Nephron progenitor cell (in vitro differentiated cells): Measurements from ENCODE around the gene CNNM2.

Experiments used
- DNase-seq: peaks from one replicate; pipeline ENCODE4 v3.0.0; 2021
- H3K27ac Mint-ChIP-seq: 2 replicates; pipeline ENCODE4 v1.8.0; 2021; ENCODE audit warnings: mild to moderate bottlenecking, moderate library complexity, mixed read lengths
- H3K27me3 Mint-ChIP-seq: 2 replicates; pipeline ENCODE4 v1.8.0; 2021; ENCODE audit warnings: mild to moderate bottlenecking, low read depth, mixed read lengths; ENCODE audit not compliant: poor library complexity
- H3K36me3 Mint-ChIP-seq: 2 replicates; pipeline ENCODE4 v1.8.0; 2021; ENCODE audit warnings: low read depth, mixed read lengths
- H3K4me1 Mint-ChIP-seq: 2 replicates; pipeline ENCODE4 v1.8.0; 2021; ENCODE audit warnings: mixed read lengths
- H3K4me3 Mint-ChIP-seq: 2 replicates; pipeline ENCODE4 v1.8.0; 2021; ENCODE audit warnings: mild to moderate bottlenecking, moderate library complexity, mixed read lengths
- H3K9me3 Mint-ChIP-seq: 2 replicates; pipeline ENCODE4 v1.8.0; 2021; ENCODE audit warnings: mild to moderate bottlenecking, moderate library complexity, mixed read lengths
- TF ChIP-seq, protein P1 (sequence below): fragments of 200-600 bp; sonication (generic); IDR thresholded peaks from 2 replicates; pipeline ENCODE4 v1.5.0; 2021; ENCODE audit warnings: antibody characterized with exemption

Gene CNNM2

DNA sequence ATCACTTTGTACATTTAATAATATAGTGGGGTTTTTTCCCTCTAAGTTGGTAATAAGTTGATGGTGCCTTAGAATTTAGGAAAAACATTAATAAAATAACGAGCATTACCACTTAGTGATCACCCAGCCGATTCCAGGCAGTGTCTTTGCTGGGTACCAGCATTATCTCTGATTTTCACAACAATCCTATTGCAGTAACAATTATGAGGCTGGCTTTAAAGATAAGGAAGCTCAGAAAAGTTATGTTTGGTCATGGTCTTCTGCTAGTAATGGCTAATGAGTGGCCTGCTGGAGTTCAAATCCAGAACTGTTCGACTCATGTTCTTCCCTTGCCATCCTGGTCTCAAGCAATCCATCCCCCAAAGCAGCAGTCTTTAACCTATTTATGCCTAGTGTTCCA is 127.9 kb downstream of the CNNM2 start:
- DNase-seq: no peak
- Mint-ChIP-seq H3K36me3 (no peaks in the 10 kb centered on the region), H3K27ac (no peak overlapping the region), H3K27me3 (peaks cover 9% of the 10 kb centered on the region), H3K9me3 (no peaks in the 10 kb centered on the region), H3K4me3 (no peak overlapping the region), H3K4me1 (peaks cover 16% of the 10 kb centered on the region)
- TF ChIP-seq, protein P1, sequence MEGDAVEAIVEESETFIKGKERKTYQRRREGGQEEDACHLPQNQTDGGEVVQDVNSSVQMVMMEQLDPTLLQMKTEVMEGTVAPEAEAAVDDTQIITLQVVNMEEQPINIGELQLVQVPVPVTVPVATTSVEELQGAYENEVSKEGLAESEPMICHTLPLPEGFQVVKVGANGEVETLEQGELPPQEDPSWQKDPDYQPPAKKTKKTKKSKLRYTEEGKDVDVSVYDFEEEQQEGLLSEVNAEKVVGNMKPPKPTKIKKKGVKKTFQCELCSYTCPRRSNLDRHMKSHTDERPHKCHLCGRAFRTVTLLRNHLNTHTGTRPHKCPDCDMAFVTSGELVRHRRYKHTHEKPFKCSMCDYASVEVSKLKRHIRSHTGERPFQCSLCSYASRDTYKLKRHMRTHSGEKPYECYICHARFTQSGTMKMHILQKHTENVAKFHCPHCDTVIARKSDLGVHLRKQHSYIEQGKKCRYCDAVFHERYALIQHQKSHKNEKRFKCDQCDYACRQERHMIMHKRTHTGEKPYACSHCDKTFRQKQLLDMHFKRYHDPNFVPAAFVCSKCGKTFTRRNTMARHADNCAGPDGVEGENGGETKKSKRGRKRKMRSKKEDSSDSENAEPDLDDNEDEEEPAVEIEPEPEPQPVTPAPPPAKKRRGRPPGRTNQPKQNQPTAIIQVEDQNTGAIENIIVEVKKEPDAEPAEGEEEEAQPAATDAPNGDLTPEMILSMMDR: no peak

- DNase-seq: no peak
- no peaks in the 10 kb centered on the region for H3K9me3 Mint-ChIP-seq
- no peak overlapping the region for H3K4me3 Mint-ChIP-seq
- H3K27ac Mint-ChIP-seq: no peak overlapping the region
- H3K4me1 Mint-ChIP-seq: peaks cover 2% of the 10 kb centered on the region
- H3K27me3 Mint-ChIP-seq: peaks cover 9% of the 10 kb centered on the region
- no peaks in the 10 kb centered on the region for H3K36me3 Mint-ChIP-seq
- TF ChIP-seq, protein P1: no peak
These were observed 129.3 kb downstream of the CNNM2 start for GRCh38 chr10:103047381-103047780.

DNA sequence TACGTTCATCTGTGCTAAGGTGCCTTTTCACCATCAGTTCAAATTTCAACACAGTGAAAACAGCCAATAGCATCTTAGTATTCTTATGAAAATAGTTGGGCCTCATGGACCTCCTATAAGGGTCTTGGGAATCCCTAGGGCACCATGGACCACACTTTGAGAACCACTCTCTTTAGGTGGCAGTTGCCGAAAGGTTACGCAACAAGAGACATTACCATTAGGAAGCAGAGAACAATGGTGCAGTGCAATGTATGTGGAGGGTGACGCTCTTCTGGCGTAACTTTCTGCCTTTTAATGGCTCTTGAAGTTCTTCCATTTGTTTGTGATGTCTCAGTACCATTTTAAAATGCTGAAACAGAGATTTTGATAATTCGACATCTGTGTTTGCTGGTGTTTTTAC is 131.1 kb downstream of the CNNM2 start:
- Mint-ChIP-seq H3K4me1 (peaks cover 8% of the 10 kb centered on the region), H3K9me3 (no peaks in the 10 kb centered on the region), H3K4me3 (no peak overlapping the region), H3K36me3 (no peaks in the 10 kb centered on the region), H3K27me3 (peaks cover 8% of the 10 kb centered on the region), H3K27ac (no peak overlapping the region)
- TF ChIP-seq, protein P1: no peak
- no peak for DNase-seq

DNA sequence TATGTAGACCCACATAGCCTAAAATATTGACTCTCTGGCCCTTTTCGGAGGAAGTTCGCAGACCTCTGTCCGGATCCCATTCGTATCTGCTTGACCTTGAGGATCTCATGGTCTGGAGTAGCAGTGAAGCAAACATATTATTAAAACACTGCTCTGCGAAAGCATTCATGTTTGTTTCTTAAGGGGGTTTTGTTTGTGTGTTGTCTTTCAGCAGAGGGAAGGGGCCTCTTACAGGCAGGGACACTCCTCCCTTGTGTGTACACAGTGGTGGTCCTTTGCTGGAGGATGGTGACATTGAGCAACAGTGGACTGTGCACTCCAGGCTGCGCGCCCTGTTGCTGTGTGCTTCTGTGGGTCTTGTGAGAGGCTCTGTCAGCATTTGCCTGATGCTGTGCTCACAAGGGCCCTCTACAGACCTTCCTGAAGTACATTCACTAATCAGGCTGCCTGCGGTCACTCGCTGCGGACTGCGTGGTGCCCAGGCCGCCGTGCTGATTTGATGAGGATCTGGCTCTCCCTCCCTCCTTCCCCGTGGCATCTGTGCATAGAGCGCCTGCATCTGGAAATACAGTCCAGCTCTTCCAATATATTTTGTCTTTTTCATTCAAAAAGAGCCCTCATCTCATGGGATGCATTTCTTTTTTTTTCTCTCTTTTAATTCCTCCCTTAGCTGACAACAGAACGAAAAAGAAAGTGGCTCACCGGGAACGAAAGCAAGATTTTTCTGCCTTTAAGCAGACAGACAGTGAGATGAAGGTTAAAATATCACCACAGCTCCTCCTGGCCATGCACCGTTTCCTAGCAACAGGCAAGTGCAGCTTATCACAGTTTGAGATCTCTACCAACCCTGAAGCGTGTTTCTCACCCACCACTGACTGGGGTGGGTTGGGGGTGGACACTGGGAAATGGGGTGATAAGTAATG is 135.8 kb downstream of the CNNM2 start:
- peaks cover 7% of the 10 kb centered on the region for H3K27me3 Mint-ChIP-seq
- no peak overlapping the region for H3K27ac Mint-ChIP-seq
- peak; percentile 35 for DNase-seq
- H3K9me3 Mint-ChIP-seq: no peaks in the 10 kb centered on the region
- H3K4me1 Mint-ChIP-seq: peaks cover 19% of the 10 kb centered on the region
- H3K36me3 Mint-ChIP-seq: peaks cover 15% of the 10 kb centered on the region
- peak overlapping the region; percentile 63 for H3K4me3 Mint-ChIP-seq
- TF ChIP-seq, protein P1: no peak

- Mint-ChIP-seq H3K27me3 (peaks cover 7% of the 10 kb centered on the region), H3K9me3 (no peaks in the 10 kb centered on the region), H3K4me1 (peaks cover 19% of the 10 kb centered on the region), H3K36me3 (peaks cover 15% of the 10 kb centered on the region), H3K27ac (no peak overlapping the region), H3K4me3 (no peak overlapping the region)
- no peak for DNase-seq
- TF ChIP-seq, protein P1: no peak
These were observed 136.5 kb downstream of the CNNM2 start for GRCh38 chr10:103054621-103055020.

DNA sequence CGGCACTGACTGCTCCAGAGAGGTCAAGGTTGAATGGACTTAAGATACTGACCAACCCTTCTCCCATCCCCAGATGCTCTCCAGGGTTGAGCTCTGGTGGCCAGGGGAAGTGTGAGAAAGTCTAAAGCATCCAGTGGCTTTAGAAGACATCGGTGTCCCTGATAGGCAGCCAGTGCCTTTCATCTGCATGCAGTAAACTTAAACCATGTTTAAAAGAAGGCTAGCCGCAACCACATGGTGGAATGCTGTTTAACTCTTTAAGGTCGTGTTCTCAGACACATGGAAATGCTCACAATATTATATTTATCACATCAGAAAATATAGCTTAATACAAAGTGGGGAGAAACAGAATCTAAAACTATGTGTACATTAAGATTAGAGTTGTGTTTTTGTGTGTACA is 137.0 kb downstream of the CNNM2 start:
- H3K36me3 Mint-ChIP-seq: peaks cover 15% of the 10 kb centered on the region
- no peak overlapping the region for H3K4me3 Mint-ChIP-seq
- TF ChIP-seq, protein P1: no peak
- no peak overlapping the region for H3K27ac Mint-ChIP-seq
- peaks cover 7% of the 10 kb centered on the region for H3K27me3 Mint-ChIP-seq
- H3K4me1 Mint-ChIP-seq: peaks cover 19% of the 10 kb centered on the region
- H3K9me3 Mint-ChIP-seq: no peaks in the 10 kb centered on the region
- DNase-seq: no peak
